ENCODE data around the gene KASH5. TPM values are rescaled to one million over a fixed set of nuclear protein-coding genes. Genes with fewer than 3 reads are reported as not detected.
A peak's percentile ranks its signal among the peaks of the same experiment; 100 is the strongest.

The KASH5 gene
- total RNA-seq, 1 experiment from 2014 or later: 0.37 TPM

- TF ChIP-seq CTCF (conservative IDR thresholded peaks at IDR 0.05; ENCODE audit: low read depth, low read length): no peak
- TF ChIP-seq EZH2 (IDR thresholded peaks at IDR 0.05; ENCODE audit: borderline replicate concordance, low read depth, low read length, poor library complexity, severe bottlenecking): no peak
- Histone ChIP-seq H3K4me1 (ENCODE audit: insufficient read depth, low read length, poor library complexity, severe bottlenecking) (peaks cover 8% of the 10 kb centered on the region), H3K27ac (ENCODE audit: low read depth, low read length, poor library complexity, severe bottlenecking) (no peak overlapping the region), H3K9me3 (ENCODE audit: low read depth, low read length, poor library complexity, severe bottlenecking) (no peaks in the 10 kb centered on the region), H3K4me3 (ENCODE audit: low read depth, low read length, poor library complexity, severe bottlenecking) (no peak overlapping the region), H3K27me3 (replicated peaks; ENCODE audit: insufficient read depth, low read depth, low read length, poor library complexity) (peaks cover 52% of the 10 kb centered on the region), H3K36me3 (ENCODE audit: insufficient read depth, low read length, poor library complexity, severe bottlenecking) (no peaks in the 10 kb centered on the region)
- no peak for DNase-seq (ENCODE audit: low spot score)
- ChIA-PET CTCF (no interaction called here), POLR2A (ENCODE audit: low non-redundant PET) (no interaction called here)
- BruUV-seq (replicated peaks): no TSS peak
- intact Hi-C loops (cut with micrococcal nuclease; ENCODE audit: unreplicated experiment): no loop called here
Observed at GRCh38 chr19:49419173-49419572, 31.1 kb downstream of the KASH5 start.

- Histone ChIP-seq H3K4me3 (ENCODE audit: low read depth, low read length, poor library complexity, severe bottlenecking) (no peak overlapping the region), H3K36me3 (ENCODE audit: insufficient read depth, low read length, poor library complexity, severe bottlenecking) (no peaks in the 10 kb centered on the region), H3K4me1 (ENCODE audit: insufficient read depth, low read length, poor library complexity, severe bottlenecking) (peaks cover 8% of the 10 kb centered on the region), H3K27ac (ENCODE audit: low read depth, low read length, poor library complexity, severe bottlenecking) (no peak overlapping the region), H3K9me3 (ENCODE audit: low read depth, low read length, poor library complexity, severe bottlenecking) (no peaks in the 10 kb centered on the region), H3K27me3 (replicated peaks; ENCODE audit: insufficient read depth, low read depth, low read length, poor library complexity) (peaks cover 62% of the 10 kb centered on the region)
- ChIA-PET CTCF (no interaction called here), POLR2A (ENCODE audit: low non-redundant PET) (no interaction called here)
- intact Hi-C loops (cut with micrococcal nuclease; ENCODE audit: unreplicated experiment): no loop called here
- DNase-seq (ENCODE audit: low spot score): no peak
- no TSS peak for BruUV-seq (replicated peaks)
- no peak for TF ChIP-seq CTCF (conservative IDR thresholded peaks at IDR 0.05; ENCODE audit: low read depth, low read length)
- TF ChIP-seq EZH2 (IDR thresholded peaks at IDR 0.05; ENCODE audit: borderline replicate concordance, low read depth, low read length, poor library complexity, severe bottlenecking): no peak
Observed at GRCh38 chr19:49420227-49420626, 32.2 kb downstream of the KASH5 start.

GRCh38 chr19:49421039-49421877 lies 33.2 kb downstream of the KASH5 start:
- no peak overlapping the region for H3K4me3 ChIP-seq (ENCODE audit: low read depth, low read length, poor library complexity, severe bottlenecking)

More at GRCh38 chr19:49421039-49421877, 33.2 kb downstream of the KASH5 start:
- no peaks in the 10 kb centered on the region for H3K9me3 ChIP-seq (ENCODE audit: low read depth, low read length, poor library complexity, severe bottlenecking)
- peak; percentile 90 for DNase-seq (ENCODE audit: low spot score)
- CTCF ChIA-PET: interaction anchor here (0.6 kb wide), 1 partner anchor 57 kb away, joined by 3 read pairs; no protein-coding TSS in a partner anchor
- POLR2A ChIA-PET (ENCODE audit: low non-redundant PET): interaction anchor here (0.6 to 0.7 kb wide), 2 partner anchors 15 to 17 kb away, joined by 5 to 7 read pairs; no protein-coding TSS in a partner anchor
- H3K4me1 ChIP-seq (ENCODE audit: insufficient read depth, low read length, poor library complexity, severe bottlenecking): peaks cover 13% of the 10 kb centered on the region
- TF ChIP-seq CTCF (conservative IDR thresholded peaks at IDR 0.05; ENCODE audit: low read depth, low read length) (no peak), EZH2 (IDR thresholded peaks at IDR 0.05; ENCODE audit: borderline replicate concordance, low read depth, low read length, poor library complexity, severe bottlenecking) (peak; percentile 87)
- H3K36me3 ChIP-seq (ENCODE audit: insufficient read depth, low read length, poor library complexity, severe bottlenecking): no peaks in the 10 kb centered on the region
- intact Hi-C loops (cut with micrococcal nuclease; ENCODE audit: unreplicated experiment): no loop called here
- H3K27me3 ChIP-seq (replicated peaks; ENCODE audit: insufficient read depth, low read depth, low read length, poor library complexity): peaks cover 72% of the 10 kb centered on the region
- BruUV-seq (replicated peaks): no TSS peak
- no peak overlapping the region for H3K27ac ChIP-seq (ENCODE audit: low read depth, low read length, poor library complexity, severe bottlenecking)

All from A673 (cell line).